Liver (tissue), 3 donors: ENCODE data around the gene SIRT5.
A peak's percentile ranks its signal among the peaks of the same experiment; 100 is the strongest.

Experiments
- CTCF ChIP-seq: fragments of 150-350 bp; IDR thresholded peaks from 2 replicates; pipeline ENCODE4 v1.5.1; 2017; ENCODE audit warnings: improper control_type of control experiment, low read depth, low read length; ENCODE audit not compliant: missing input control
- FOXA2 ChIP-seq: IDR thresholded peaks from 2 replicates; pipeline ENCODE4 v1.6.1; 2016; ENCODE audit warnings: antibody characterized with exemption
- RXRA ChIP-seq, 2 donors: IDR thresholded peaks; 2 replicates each; pipeline ENCODE4 v1.6.1; 2017 to 2018; ENCODE audit warnings: antibody characterized with exemption in 2 of 2, mild to moderate bottlenecking in 1 of 2
- donor health status: healthy.
- donor health status: healthy.

- no peak for TF ChIP-seq FOXA2
- peak; percentile 33 for TF ChIP-seq CTCF
- no peak for TF ChIP-seq RXRA (IDR thresholded peaks at IDR 0.05)
Measured at GRCh38 chr6:13574149-13574570, 241 bp upstream of the SIRT5 start.
